Measurements from ENCODE around the gene TMED1.
"Not testable (repeated sequence)": the region's sequence is repeated elsewhere in the genome, so short reads cannot be mapped to it uniquely, and the experiment has no call there.

Gene TMED1

GRCh38 chr19:10835754-10836478, at the start of gene TMED1:
TSS of gene TMED1 (minus strand) at chr19:10836212. CDS start at chr19:10836191, 21 bp downstream.
- peak; percentile 91 for DNase-seq

GRCh38 chr19:10885201-10886169, 49.5 kb upstream of the TMED1 start:
- DNase-seq = no peak

- DNase-seq = no peak
These were observed 48.3 kb upstream of the TMED1 start for GRCh38 chr19:10884274-10884673.

GRCh38 chr19:10882108-10882457, 46.1 kb upstream of the TMED1 start:
- no peak for DNase-seq

GRCh38 chr19:10881403-10882107, 45.5 kb upstream of the TMED1 start:
- no peak for DNase-seq

GRCh38 chr19:10878253-10878652, 42.2 kb upstream of the TMED1 start:
- DNase-seq = no peak

GRCh38 chr19:10877608-10878007, 41.6 kb upstream of the TMED1 start:
- DNase-seq = not testable (repeated sequence)

- no peak for DNase-seq
These were observed 40.6 kb upstream of the TMED1 start for GRCh38 chr19:10876459-10877240.

GRCh38 chr19:10874024-10874423, 38.0 kb upstream of the TMED1 start:
- no peak for DNase-seq

GRCh38 chr19:10872546-10873107, 36.6 kb upstream of the TMED1 start:
- DNase-seq = no peak

- peak; percentile 23 for DNase-seq
These were observed 35.9 kb upstream of the TMED1 start for GRCh38 chr19:10871711-10872545.

- peak; percentile 99 for DNase-seq
These were observed 35.1 kb upstream of the TMED1 start, which contains the start of gene CARM1 for GRCh38 chr19:10870955-10871603. TSS of gene CARM1 (plus strand) at chr19:10871553. CDS start at chr19:10871703, 150 bp downstream.

- no peak for DNase-seq
These were observed 34.5 kb upstream of the TMED1 start for GRCh38 chr19:10870501-10870954.

GRCh38 chr19:10869872-10870311, 33.9 kb upstream of the TMED1 start:
- not testable (repeated sequence) for DNase-seq

- no peak for DNase-seq
These were observed 33.0 kb upstream of the TMED1 start for GRCh38 chr19:10868872-10869547.

- no peak for DNase-seq
These were observed 30.5 kb upstream of the TMED1 start for GRCh38 chr19:10866495-10866894.

- DNase-seq = peak; percentile 77
These were observed 28.5 kb upstream of the TMED1 start for GRCh38 chr19:10864538-10864899.

- DNase-seq = no peak
These were observed 27.2 kb upstream of the TMED1 start for GRCh38 chr19:10863107-10863717.

GRCh38 chr19:10862561-10863106, 26.6 kb upstream of the TMED1 start:
- no peak for DNase-seq

Data from activated gamma-delta T cell treated with Interleukin-2 at 50 U/mL for 16 hours (primary cell).